Fibroblast of lung (primary cell): ENCODE data around the gene TMBIM4. TPM values are rescaled to one million over a fixed set of nuclear protein-coding genes. Genes with fewer than 3 reads are reported as not detected.

Experiments used
- DNase-seq, 2 donors: peaks; one replicate each; pipeline versions ENCODE4 v3.0.0 to v3.0.0-alpha.2; 2010; ENCODE audit warnings: low read depth in 2 of 2
- H2AFZ ChIP-seq: 2 replicates; pipeline ENCODE4 v1.5.1; 2012; ENCODE audit warnings: low read length, control low read depth, inconsistent platforms
- H3K27ac ChIP-seq: 2 replicates; pipeline ENCODE4 v1.5.1; 2011; ENCODE audit warnings: low read length, control low read depth; ENCODE audit not compliant: insufficient read depth
- H3K27me3 ChIP-seq: 2 replicates; pipeline ENCODE4 v1.5.1; 2011; ENCODE audit warnings: mild to moderate bottlenecking, low read length; ENCODE audit not compliant: control insufficient read depth, insufficient read depth
- H3K36me3 ChIP-seq: 2 replicates; pipeline ENCODE4 v1.5.1; 2011; ENCODE audit warnings: low read length; ENCODE audit not compliant: control insufficient read depth, insufficient read depth
- H3K4me1 ChIP-seq: 2 replicates; pipeline ENCODE4 v1.5.1; 2011; ENCODE audit warnings: low read length; ENCODE audit not compliant: control insufficient read depth, insufficient read depth; ENCODE audit errors: extremely low read depth
- H3K4me2 ChIP-seq: 2 replicates; pipeline ENCODE4 v1.5.1; 2011; ENCODE audit warnings: low read length, control low read depth; ENCODE audit not compliant: insufficient read depth; ENCODE audit errors: extremely low read depth
- H3K4me3 ChIP-seq, 4 experiments: fragments of 200-600 bp in 1 of 4; sonication (generic) in 1 of 4; replicated peaks in 1 of 4; 2 replicates each; pipeline ENCODE4 v1.5.1; 2011 to 2016; ENCODE audit warnings: low read length in 4 of 4, low read depth in 3 of 4, mild to moderate bottlenecking in 3 of 4, control low read depth in 2 of 4, inconsistent platforms in 1 of 4, mixed read lengths in 1 of 4; ENCODE audit not compliant: insufficient read depth in 1 of 4; ENCODE audit errors: control extremely low read depth in 1 of 4
- H3K79me2 ChIP-seq: 2 replicates; pipeline ENCODE4 v1.5.1; 2012; ENCODE audit warnings: mild to moderate bottlenecking, low read length, inconsistent platforms; ENCODE audit not compliant: control insufficient read depth, insufficient read depth
- H3K9ac ChIP-seq: 2 replicates; pipeline ENCODE4 v1.5.1; 2011; ENCODE audit warnings: mild to moderate bottlenecking, low read length, control low read depth; ENCODE audit not compliant: insufficient read depth
- H3K9me3 ChIP-seq: 2 replicates; pipeline ENCODE4 v1.5.1; 2012; ENCODE audit warnings: low read depth, low read length; ENCODE audit not compliant: control insufficient read depth, insufficient read depth
- H4K20me1 ChIP-seq: 2 replicates; pipeline ENCODE4 v1.5.1; 2011; ENCODE audit warnings: low read length; ENCODE audit not compliant: control insufficient read depth, insufficient read depth; ENCODE audit errors: extremely low read depth
- EZH2 ChIP-seq: IDR thresholded peaks from 2 replicates; pipeline ENCODE4 v1.5.1; 2012; ENCODE audit warnings: low read length, control low read depth, mild to moderate bottlenecking; ENCODE audit errors: missing control alignments
- polyA plus RNA-seq, 2 donors: library from polyadenylated mRNA; depleted of rRNA in 1 of 2; stranded (reverse) in 1 of 2; unstranded in 1 of 2; fragments of >200 nt; gene quantifications; 2 replicates each; pipeline ENCODE4 v1.2.1, GENCODE V29; 2011 to 2012; ENCODE audit warnings: missing spikeins in 1 of 2
- total RNA-seq: library from RNA; depleted of rRNA; stranded (reverse); fragments of >200 nt; gene quantifications from 2 replicates; pipeline ENCODE4 v1.2.1, GENCODE V29; 2014
- TF ChIP-seq, protein P1 (sequence below), 2 donors: IDR thresholded peaks in 1 of 2; conservative IDR thresholded peaks in 1 of 2; 1 replicate in 1 of 2; 2 replicates in 1 of 2; pipeline ENCODE4 v1.5.1; 2011 to 2012; ENCODE audit warnings: low read length in 2 of 2, control low read depth in 1 of 2, inconsistent platforms in 1 of 2, low read depth in 1 of 2, mild to moderate bottlenecking in 1 of 2

Gene TMBIM4
- total and polyA plus RNA-seq, 2 donors (not counting 1 experiment from before 2014, with no cell fraction given), result 69.2 to 140 TPM

DNA sequence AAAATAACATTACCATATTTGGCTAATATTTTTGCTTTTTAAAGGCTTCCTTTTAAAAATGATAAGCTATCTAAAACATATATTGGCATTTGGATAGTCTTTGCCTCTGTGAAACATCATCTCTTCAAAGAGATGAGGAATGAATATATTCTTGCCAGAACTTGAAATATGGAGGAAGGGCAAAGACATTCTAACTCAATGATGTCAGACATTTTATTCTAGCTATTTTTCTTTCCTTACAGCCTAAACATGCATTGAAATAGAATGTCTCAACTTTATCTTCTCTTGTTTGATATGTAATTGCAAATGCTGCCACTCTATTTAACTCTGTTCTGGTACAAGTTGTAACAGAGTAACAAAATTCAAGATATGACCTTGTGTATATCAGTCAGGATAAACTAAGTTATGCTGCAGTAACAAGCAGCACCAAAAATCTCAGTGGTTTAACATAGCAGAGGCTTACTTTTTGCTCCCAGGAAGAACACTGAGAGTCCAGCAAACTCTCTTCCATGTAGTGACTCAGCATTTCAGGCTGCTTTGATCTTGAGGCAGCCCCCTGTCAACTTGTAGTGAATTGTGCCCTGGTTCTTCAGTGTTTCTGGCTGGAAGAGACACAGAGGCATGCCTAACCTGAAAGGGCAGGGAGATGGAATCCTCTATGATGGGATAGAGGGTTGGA lies 30.2 kb upstream of the TMBIM4 start:
- Histone ChIP-seq H3K9me3 (no peaks in the 10 kb centered on the region), H3K9ac (no peak overlapping the region), H3K4me2 (no peak overlapping the region), H4K20me1 (no peaks in the 10 kb centered on the region), H3K79me2 (no peaks in the 10 kb centered on the region), H3K4me3 (no peak overlapping the region), H3K27me3 (no peaks in the 10 kb centered on the region), H3K27ac (no peak overlapping the region), H2AFZ (no peak overlapping the region), H3K36me3 (no peaks in the 10 kb centered on the region), H3K4me1 (peaks cover 5% of the 10 kb centered on the region)
- DNase-seq, result no peak
- TF ChIP-seq EZH2, result no peak
- TF ChIP-seq, protein P1, sequence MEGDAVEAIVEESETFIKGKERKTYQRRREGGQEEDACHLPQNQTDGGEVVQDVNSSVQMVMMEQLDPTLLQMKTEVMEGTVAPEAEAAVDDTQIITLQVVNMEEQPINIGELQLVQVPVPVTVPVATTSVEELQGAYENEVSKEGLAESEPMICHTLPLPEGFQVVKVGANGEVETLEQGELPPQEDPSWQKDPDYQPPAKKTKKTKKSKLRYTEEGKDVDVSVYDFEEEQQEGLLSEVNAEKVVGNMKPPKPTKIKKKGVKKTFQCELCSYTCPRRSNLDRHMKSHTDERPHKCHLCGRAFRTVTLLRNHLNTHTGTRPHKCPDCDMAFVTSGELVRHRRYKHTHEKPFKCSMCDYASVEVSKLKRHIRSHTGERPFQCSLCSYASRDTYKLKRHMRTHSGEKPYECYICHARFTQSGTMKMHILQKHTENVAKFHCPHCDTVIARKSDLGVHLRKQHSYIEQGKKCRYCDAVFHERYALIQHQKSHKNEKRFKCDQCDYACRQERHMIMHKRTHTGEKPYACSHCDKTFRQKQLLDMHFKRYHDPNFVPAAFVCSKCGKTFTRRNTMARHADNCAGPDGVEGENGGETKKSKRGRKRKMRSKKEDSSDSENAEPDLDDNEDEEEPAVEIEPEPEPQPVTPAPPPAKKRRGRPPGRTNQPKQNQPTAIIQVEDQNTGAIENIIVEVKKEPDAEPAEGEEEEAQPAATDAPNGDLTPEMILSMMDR (conservative IDR thresholded peaks at IDR 0.05 in 1 of 2, IDR thresholded peaks at IDR 0.05 in 1 of 2; ENCODE audit: low read depth in 1 of 2, low read length in 2 of 2), result no peak

DNA sequence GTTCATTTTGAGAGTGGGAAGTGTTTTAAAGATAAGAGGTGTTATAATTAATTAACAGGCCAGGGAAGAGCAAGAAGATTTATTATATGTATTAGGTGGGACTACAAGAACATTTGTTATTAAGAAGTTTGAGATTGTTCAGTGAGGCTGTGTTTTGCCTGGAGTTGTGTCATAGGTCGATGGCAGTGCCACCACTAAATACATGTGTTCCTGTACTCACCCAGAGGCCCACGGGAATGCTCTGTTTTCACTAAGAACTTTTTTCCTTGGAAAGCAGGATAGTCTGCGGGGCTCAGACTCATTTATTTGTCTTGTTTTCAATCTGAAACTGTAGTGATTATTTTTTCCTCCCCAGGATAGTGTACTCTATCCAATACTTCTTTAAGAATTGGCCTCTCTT lies 29.3 kb upstream of the TMBIM4 start:
- no peaks in the 10 kb centered on the region for H4K20me1 ChIP-seq
- no peak for TF ChIP-seq EZH2
- TF ChIP-seq, protein P1 (conservative IDR thresholded peaks at IDR 0.05 in 1 of 2, IDR thresholded peaks at IDR 0.05 in 1 of 2; ENCODE audit: low read depth in 1 of 2, low read length in 2 of 2), result no peak
- no peak overlapping the region for H3K9ac ChIP-seq
- no peaks in the 10 kb centered on the region for H3K9me3 ChIP-seq
- no peaks in the 10 kb centered on the region for H3K27me3 ChIP-seq
- no peaks in the 10 kb centered on the region for H3K36me3 ChIP-seq
- no peak overlapping the region for H3K4me2 ChIP-seq
- H3K4me3 ChIP-seq, result no peak overlapping the region
- H3K79me2 ChIP-seq, result no peaks in the 10 kb centered on the region
- H3K27ac ChIP-seq, result no peak overlapping the region
- H3K4me1 ChIP-seq, result peaks cover 5% of the 10 kb centered on the region
- H2AFZ ChIP-seq, result no peak overlapping the region
- no peak for DNase-seq

DNA sequence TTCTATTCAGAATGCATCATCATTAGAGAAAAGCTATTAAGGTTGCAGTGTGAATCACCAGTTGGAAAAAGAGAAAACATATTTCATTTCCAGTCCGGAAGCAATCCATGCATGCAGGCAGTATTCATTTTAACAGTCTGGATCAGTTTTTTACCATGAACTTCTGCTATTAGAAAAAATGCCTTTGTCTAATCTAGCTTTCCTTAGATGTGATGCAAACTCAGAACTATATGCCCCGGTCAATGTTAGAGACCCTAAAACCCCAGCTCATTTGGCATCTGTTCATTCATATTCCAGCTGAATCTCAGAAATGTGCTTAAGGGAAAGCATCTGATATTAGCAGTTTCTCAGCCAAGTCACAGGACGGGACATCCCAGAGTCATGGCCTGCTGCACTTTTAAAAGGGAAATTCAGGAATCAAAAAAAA lies 27.7 kb upstream of the TMBIM4 start:
- Histone ChIP-seq H3K36me3 (no peaks in the 10 kb centered on the region), H3K27me3 (no peaks in the 10 kb centered on the region), H3K4me1 (peaks cover 5% of the 10 kb centered on the region), H3K9me3 (no peaks in the 10 kb centered on the region), H3K79me2 (no peaks in the 10 kb centered on the region), H3K4me2 (peak overlapping the region; percentile 40), H3K27ac (no peak overlapping the region), H3K9ac (no peak overlapping the region), H4K20me1 (no peaks in the 10 kb centered on the region), H2AFZ (no peak overlapping the region), H3K4me3 (no peak overlapping the region)
- no peak for TF ChIP-seq EZH2
- TF ChIP-seq, protein P1 (conservative IDR thresholded peaks at IDR 0.05 in 1 of 2, IDR thresholded peaks at IDR 0.05 in 1 of 2; ENCODE audit: low read depth in 1 of 2, low read length in 2 of 2), result no peak
- peak in 1 of 2 donors; percentile 19 for DNase-seq
